Mucosa of rectum (tissue), 2 donors: ENCODE measurements around the gene PDSS2.
"Not testable (repeated sequence)": the region's sequence is repeated elsewhere in the genome, so short reads cannot be mapped to it uniquely, and the experiment has no call there.

ENCODE experiments used
- H3K27ac ChIP-seq, 2 donors: one replicate each; pipeline ENCODE4 v1.7.0; 2013; ENCODE audit warnings: inconsistent platforms in 2 of 2, low read depth in 2 of 2, low read length in 2 of 2
- H3K27me3 ChIP-seq, 2 donors: one replicate each; pipeline ENCODE4 v1.7.0; 2013; ENCODE audit warnings: low read length in 2 of 2; ENCODE audit not compliant: control insufficient read depth in 2 of 2, insufficient read depth in 2 of 2
- H3K36me3 ChIP-seq, 2 donors: one replicate each; pipeline ENCODE4 v1.7.0; 2013; ENCODE audit warnings: low read length in 2 of 2; ENCODE audit not compliant: control insufficient read depth in 2 of 2, insufficient read depth in 2 of 2
- H3K4me1 ChIP-seq, 2 donors: one replicate each; pipeline ENCODE4 v1.7.0; 2013; ENCODE audit warnings: low read length in 2 of 2, mild to moderate bottlenecking in 1 of 2; ENCODE audit not compliant: control insufficient read depth in 2 of 2, insufficient read depth in 2 of 2
- H3K4me3 ChIP-seq, 2 donors: one replicate each; pipeline ENCODE4 v1.7.0; 2013; ENCODE audit warnings: low read length in 2 of 2
- H3K9ac ChIP-seq, 2 donors: one replicate each; pipeline ENCODE4 v1.7.0; 2013; ENCODE audit warnings: low read length in 2 of 2, low read depth in 1 of 2, mild to moderate bottlenecking in 1 of 2
- H3K9me3 ChIP-seq, 2 donors: one replicate each; pipeline ENCODE4 v1.7.0; 2013; ENCODE audit warnings: low read length in 2 of 2; ENCODE audit not compliant: control insufficient read depth in 2 of 2
- donor health status: healthy.
- donor health status: Normal muscosa, but diverticular disease.

The PDSS2 gene

GRCh38 chr6:107441682-107442081, 17.7 kb downstream of the PDSS2 start:
- H3K9me3 ChIP-seq, result no peaks in the 10 kb centered on the region
- no peaks in the 10 kb centered on the region for H3K36me3 ChIP-seq
- no peaks in the 10 kb centered on the region for H3K4me1 ChIP-seq
- no peak overlapping the region for H3K27ac ChIP-seq
- no peaks in the 10 kb centered on the region for H3K27me3 ChIP-seq
- H3K4me3 ChIP-seq, result no peak overlapping the region
- H3K9ac ChIP-seq, result no peak overlapping the region

DNA sequence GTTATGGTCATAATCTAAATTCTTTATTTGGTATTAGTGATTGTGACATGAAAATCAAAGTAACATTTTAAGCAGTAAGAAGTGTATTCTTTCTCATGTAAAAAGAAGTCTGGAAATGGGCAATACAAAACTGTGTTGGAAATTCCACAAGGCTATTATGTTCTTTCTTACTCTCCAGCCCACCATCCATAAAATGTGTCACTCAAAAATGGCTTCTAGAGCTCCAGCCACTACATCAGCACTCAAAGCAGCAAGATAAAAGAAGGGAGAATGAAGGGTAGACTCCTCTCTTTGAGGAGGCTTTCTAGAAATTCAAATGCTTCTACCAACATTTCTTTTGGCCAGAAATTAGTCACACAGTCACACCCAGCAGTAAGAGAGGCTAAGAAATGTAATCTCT, 18.4 kb downstream of the PDSS2 start:
- Histone ChIP-seq H3K36me3 (no peaks in the 10 kb centered on the region), H3K27me3 (no peaks in the 10 kb centered on the region), H3K9me3 (no peaks in the 10 kb centered on the region), H3K27ac (no peak overlapping the region), H3K4me1 (no peaks in the 10 kb centered on the region), H3K9ac (no peak overlapping the region), H3K4me3 (no peak overlapping the region)

DNA sequence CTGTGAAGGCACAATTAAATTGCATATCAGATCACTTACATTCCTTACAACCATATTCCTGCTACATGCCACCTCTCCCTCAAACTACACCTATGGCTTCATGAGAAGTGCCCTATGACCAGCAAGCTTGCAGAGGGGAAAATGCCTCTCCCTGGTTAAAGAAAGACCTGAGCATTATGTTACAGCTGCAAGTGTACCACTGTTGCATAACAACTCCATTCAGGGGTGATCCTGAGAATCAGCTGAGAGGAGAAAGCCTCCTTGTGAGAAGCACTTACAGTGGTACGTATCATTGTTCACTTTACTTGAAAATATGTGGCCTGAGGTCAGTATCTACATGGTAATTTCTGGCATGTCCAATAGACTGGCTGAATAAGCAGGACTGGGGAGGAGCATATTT, 20.0 kb downstream of the PDSS2 start:
- H3K9ac ChIP-seq, result no peak overlapping the region
- H3K36me3 ChIP-seq, result no peaks in the 10 kb centered on the region
- no peaks in the 10 kb centered on the region for H3K27me3 ChIP-seq
- H3K27ac ChIP-seq, result no peak overlapping the region
- no peaks in the 10 kb centered on the region for H3K4me1 ChIP-seq
- H3K4me3 ChIP-seq, result no peak overlapping the region
- no peaks in the 10 kb centered on the region for H3K9me3 ChIP-seq

DNA sequence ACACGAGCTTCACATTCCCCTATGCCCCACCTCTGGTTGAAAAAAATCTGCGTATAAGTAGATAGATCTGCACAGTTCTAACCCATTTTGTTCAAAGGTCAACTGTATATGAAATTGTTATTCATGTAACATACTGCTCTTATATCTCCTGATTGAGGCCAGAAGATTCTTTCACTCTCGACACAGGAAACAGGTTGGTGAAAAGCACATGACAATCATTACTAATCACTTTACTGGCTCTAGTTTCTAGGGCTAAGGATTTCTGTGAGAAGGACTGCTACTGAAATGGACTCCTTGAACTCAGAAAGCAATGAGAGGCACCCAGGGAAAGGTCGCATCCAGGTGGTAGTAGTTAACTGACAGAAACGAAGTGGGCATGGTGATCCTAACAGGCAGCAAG, 21.7 kb downstream of the PDSS2 start:
- no peaks in the 10 kb centered on the region for H3K36me3 ChIP-seq
- H3K4me1 ChIP-seq, result no peaks in the 10 kb centered on the region
- H3K27me3 ChIP-seq, result no peaks in the 10 kb centered on the region
- no peak overlapping the region for H3K27ac ChIP-seq
- no peaks in the 10 kb centered on the region for H3K9me3 ChIP-seq
- H3K4me3 ChIP-seq, result no peak overlapping the region
- no peak overlapping the region for H3K9ac ChIP-seq

DNA sequence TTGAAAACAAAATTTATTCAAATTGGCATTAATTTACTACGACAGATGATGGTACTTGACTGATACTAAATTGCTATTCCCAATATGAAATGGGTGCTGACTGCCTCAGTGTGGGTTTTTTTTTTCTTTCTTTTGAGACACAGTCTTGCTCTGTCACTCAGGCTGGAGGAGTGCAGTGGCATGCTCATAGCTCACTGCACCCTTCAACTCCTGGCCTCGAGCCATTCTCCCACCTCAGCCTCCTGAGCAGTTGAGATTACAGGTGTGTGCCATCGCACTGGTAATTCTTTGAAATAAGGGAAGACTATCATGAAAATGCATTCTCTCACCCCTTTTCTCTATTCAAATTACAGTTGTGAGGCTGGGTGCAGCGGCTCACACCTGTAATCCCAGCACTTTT, 22.5 kb downstream of the PDSS2 start:
- Histone ChIP-seq H3K9me3 (no peaks in the 10 kb centered on the region), H3K36me3 (no peaks in the 10 kb centered on the region), H3K4me1 (no peaks in the 10 kb centered on the region), H3K4me3 (no peak overlapping the region), H3K27me3 (no peaks in the 10 kb centered on the region), H3K27ac (no peak overlapping the region), H3K9ac (no peak overlapping the region)

DNA sequence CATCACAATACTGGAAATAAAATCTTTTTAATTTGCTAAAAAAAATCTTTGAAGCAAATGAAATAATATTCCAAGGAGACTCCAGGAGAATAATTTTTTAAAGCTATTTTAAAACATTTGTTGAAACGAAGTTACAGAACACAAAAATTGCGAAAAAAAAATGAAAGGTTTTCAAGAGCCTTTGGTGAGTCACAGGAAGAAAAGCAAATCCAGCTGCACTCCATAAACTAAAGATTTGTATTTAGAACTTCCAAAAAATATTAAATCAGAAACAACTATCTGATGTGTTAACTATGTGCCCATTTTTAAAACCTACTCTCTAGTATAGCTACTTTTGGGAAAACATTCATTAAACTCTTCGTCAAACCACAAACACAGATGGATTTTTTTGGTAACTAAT, 23.6 kb downstream of the PDSS2 start:
- no peak overlapping the region for H3K9ac ChIP-seq
- H3K4me1 ChIP-seq, result no peaks in the 10 kb centered on the region
- H3K4me3 ChIP-seq, result no peak overlapping the region
- H3K36me3 ChIP-seq, result no peaks in the 10 kb centered on the region
- no peak overlapping the region for H3K27ac ChIP-seq
- H3K9me3 ChIP-seq, result no peaks in the 10 kb centered on the region
- H3K27me3 ChIP-seq, result no peaks in the 10 kb centered on the region

- Histone ChIP-seq H3K9me3 (no peaks in the 10 kb centered on the region), H3K27me3 (no peaks in the 10 kb centered on the region)
Measured at GRCh38 chr6:107434812-107435211, 24.6 kb downstream of the PDSS2 start.

GRCh38 chr6:107425951-107426350, 33.4 kb downstream of the PDSS2 start:
- not testable (repeated sequence) for H3K9me3 ChIP-seq, H3K36me3 ChIP-seq, H3K4me3 ChIP-seq

More at GRCh38 chr6:107434812-107435211, 24.6 kb downstream of the PDSS2 start:
- Histone ChIP-seq H3K27ac (no peak overlapping the region), H3K4me3 (no peak overlapping the region), H3K36me3 (no peaks in the 10 kb centered on the region), H3K4me1 (no peaks in the 10 kb centered on the region), H3K9ac (no peak overlapping the region)

GRCh38 chr6:107423474-107423990, 35.8 kb downstream of the PDSS2 start:
- H3K27ac ChIP-seq, result no peak overlapping the region
- no peak overlapping the region for H3K9ac ChIP-seq
- H3K27me3 ChIP-seq, result no peaks in the 10 kb centered on the region
- no peak overlapping the region for H3K4me3 ChIP-seq
- H3K4me1 ChIP-seq, result no peaks in the 10 kb centered on the region
- H3K36me3 ChIP-seq, result peaks cover 0 to 4% of the 10 kb centered on the region in 2 donors
- no peaks in the 10 kb centered on the region for H3K9me3 ChIP-seq

More at GRCh38 chr6:107425951-107426350, 33.4 kb downstream of the PDSS2 start:
- not testable (repeated sequence) for H3K4me1 ChIP-seq, H3K9ac ChIP-seq, H3K27ac ChIP-seq, H3K27me3 ChIP-seq

DNA sequence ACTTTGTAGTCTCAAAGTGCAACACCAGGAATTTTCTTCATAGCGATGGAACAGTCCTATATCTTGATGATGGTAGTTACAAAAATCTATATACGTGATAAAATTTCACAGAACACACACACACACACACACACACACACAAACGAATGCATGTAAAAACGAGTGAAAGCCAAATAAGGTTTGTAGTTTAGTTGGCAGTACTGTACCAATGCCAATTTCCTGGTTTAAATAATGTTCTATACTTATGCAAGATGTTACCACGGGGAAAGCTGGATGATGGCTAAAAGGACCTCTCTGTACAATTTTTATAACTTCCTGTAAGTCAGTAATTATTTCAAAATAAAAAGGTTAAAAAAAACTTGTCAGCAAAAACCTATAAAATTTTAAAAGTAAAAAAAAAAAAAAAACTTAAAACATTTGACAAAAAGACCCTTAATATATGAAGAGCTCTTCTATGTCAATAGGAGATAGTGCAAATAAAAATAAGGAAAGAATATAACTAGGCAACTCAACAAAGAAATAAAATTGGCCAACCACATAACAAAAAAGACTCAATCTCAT, 37.6 kb downstream of the PDSS2 start:
- no peak overlapping the region for H3K9ac ChIP-seq
- H3K9me3 ChIP-seq, result no peaks in the 10 kb centered on the region
- peaks cover 0 to 4% of the 10 kb centered on the region in 2 donors for H3K36me3 ChIP-seq
- H3K27ac ChIP-seq, result no peak overlapping the region
- no peaks in the 10 kb centered on the region for H3K27me3 ChIP-seq
- H3K4me3 ChIP-seq, result no peak overlapping the region
- H3K4me1 ChIP-seq, result no peaks in the 10 kb centered on the region

GRCh38 chr6:107419733-107420132, 39.6 kb downstream of the PDSS2 start:
- H3K36me3 ChIP-seq, result no peaks in the 10 kb centered on the region
- no peaks in the 10 kb centered on the region for H3K27me3 ChIP-seq
- H3K4me1 ChIP-seq, result peaks cover 0 to 1% of the 10 kb centered on the region in 2 donors
- H3K9ac ChIP-seq, result no peak overlapping the region
- H3K9me3 ChIP-seq, result no peaks in the 10 kb centered on the region
- H3K4me3 ChIP-seq, result no peak overlapping the region
- H3K27ac ChIP-seq, result no peak overlapping the region
